HL-60 (cell line): ENCODE measurements around the gene USP48.

Source experiments
- DNase-seq, 2 experiments: peaks; one replicate each; pipeline ENCODE4 v3.0.0-alpha.2; 2010 to 2020; ENCODE audit warnings: low read depth in 1 of 2, low spot score in 1 of 2
- H3K27ac ChIP-seq: fragments of 250-450 bp; sonication (Bioruptor Pico); replicated peaks from 2 replicates; pipeline ENCODE4 v1.5.1; 2020; ENCODE audit warnings: mild to moderate bottlenecking, moderate library complexity
- H3K27me3 ChIP-seq: fragments of 250-450 bp; sonication (Bioruptor Pico); 2 replicates; pipeline ENCODE4 v1.5.1; 2021; ENCODE audit warnings: mild to moderate bottlenecking, moderate library complexity; ENCODE audit not compliant: insufficient read depth, poor library complexity, severe bottlenecking
- H3K4me3 ChIP-seq: replicated peaks from 2 replicates; pipeline ENCODE4 v1.5.1; 2011; ENCODE audit warnings: mild to moderate bottlenecking, control low read depth, low read length; ENCODE audit not compliant: insufficient read depth
- CTCF ChIP-seq: IDR thresholded peaks from one replicate; pipeline ENCODE4 v1.5.1; 2011; ENCODE audit warnings: low read length, control low read depth, inconsistent platforms; ENCODE audit not compliant: insufficient read depth
- GABPA ChIP-seq: IDR thresholded peaks from 2 replicates; pipeline ENCODE4 v1.6.1; 2012; ENCODE audit warnings: low read depth
- POLR2AphosphoS5 ChIP-seq: IDR thresholded peaks from 2 replicates; pipeline ENCODE4 v1.6.1; 2012; ENCODE audit warnings: low read depth
- REST ChIP-seq: IDR thresholded peaks from 2 replicates; pipeline ENCODE4 v1.6.1; 2012; ENCODE audit warnings: low read depth; ENCODE audit not compliant: insufficient replicate concordance
- SPI1 ChIP-seq: IDR thresholded peaks from 2 replicates; pipeline ENCODE4 v1.6.1; 2012; ENCODE audit warnings: low read depth, mild to moderate bottlenecking, borderline replicate concordance

Gene USP48

GRCh38 chr1:21821385-21822019, 38.6 kb upstream of the USP48 start:
- TF ChIP-seq GABPA (no peak), REST (no peak), SPI1 (no peak), POLR2AphosphoS5 (no peak)
- DNase-seq, result no peak
- H3K4me3 ChIP-seq, result no peak overlapping the region
- no peaks in the 10 kb centered on the region for H3K27me3 ChIP-seq
- H3K27ac ChIP-seq, result no peak overlapping the region

- no peak overlapping the region for H3K4me3 ChIP-seq
- TF ChIP-seq POLR2AphosphoS5, result no peak
- TF ChIP-seq SPI1, result no peak
- TF ChIP-seq REST, result no peak
- no peak for TF ChIP-seq GABPA
- no peak for TF ChIP-seq CTCF
- DNase-seq, result no peak
- H3K27me3 ChIP-seq, result no peaks in the 10 kb centered on the region
- no peak overlapping the region for H3K27ac ChIP-seq
Measured at GRCh38 chr1:21820597-21821232, 37.8 kb upstream of the USP48 start.

GRCh38 chr1:21818656-21819055, 35.7 kb upstream of the USP48 start:
- TF ChIP-seq CTCF, result no peak
- no peak for TF ChIP-seq SPI1
- no peak for TF ChIP-seq REST
- no peak for TF ChIP-seq POLR2AphosphoS5
- no peak for TF ChIP-seq GABPA
- DNase-seq, result peak in 1 of 2 experiments; percentile 36
- H3K27ac ChIP-seq, result no peak overlapping the region
- no peak overlapping the region for H3K4me3 ChIP-seq
- no peaks in the 10 kb centered on the region for H3K27me3 ChIP-seq
